ENCODE results near the gene ZNF79.

GRCh38 chr9:127415141-127415540 is 9.0 kb upstream of the ZNF79 start:
- TF ChIP-seq POLR2A (IDR thresholded peaks at IDR 0.05) (no peak), CTCF (IDR thresholded peaks at IDR 0.05) (no peak), EP300 (IDR thresholded peaks at IDR 0.05) (no peak)
